GM12878 (cell line): ENCODE results near the gene SYT1. TPM values are rescaled to one million over a fixed set of nuclear protein-coding genes. Genes with fewer than 3 reads are reported as not detected.

Source experiments
- ATAC-seq: fragments of 200-7000 bp; cut with Tn5 transposase; 3 replicates; pipeline ENCODE4 v1.9.1; 2020; ENCODE audit warnings: mild to moderate bottlenecking, moderate library complexity
- BruUV-seq: library from RNA; stranded (reverse); fragments of 400-500 nt; replicated peaks from 2 replicates; lab custom pipeline; 2021; lab: Mats Ljungman, UMichigan
- CTCF ChIA-PET: fragments of 300-600 bp; sonication (Branson Sonifier 250); formaldehyde crosslinking; extraction: SDS; loops from one replicate; lab custom pipeline; 2021; ENCODE audit warnings: inconsistent platforms; lab: Yijun Ruan, JAX
- POLR2A ChIA-PET: fragments of 350-600 bp; formaldehyde crosslinking; extraction: SDS; loops from one replicate; lab custom pipeline; 2021; ENCODE audit warnings: inconsistent platforms; lab: Charles Lee
- RAD21 ChIA-PET: fragments of 300-600 bp; sonication (Branson Sonifier 250); formaldehyde crosslinking; loops from one replicate; lab custom pipeline; 2023; ENCODE audit warnings: antibody characterized with exemption; ENCODE audit not compliant: unreplicated experiment; lab: Charles Lee
- SMC1A ChIA-PET: fragments of 300-600 bp; sonication (Branson Sonifier 250); formaldehyde crosslinking; loops from one replicate; lab custom pipeline; 2023; ENCODE audit not compliant: unreplicated experiment, uncharacterized antibody; lab: Charles Lee
- DNase-seq: peaks from one replicate; pipeline ENCODE4 v3.0.0-alpha.2; 2011; ENCODE audit warnings: low read depth, low spot score
- FAIRE-seq: peaks from 3 replicates; lab custom pipeline; 2011; peaks lifted over from hg19 to GRCh38; lab: Jason Lieb, UNC
- H2AFZ ChIP-seq: 2 replicates; pipeline ENCODE4 v1.6.0; 2011; ENCODE audit warnings: low read depth, low read length, control low read depth; ENCODE audit not compliant: control insufficient read depth
- H3K27ac ChIP-seq: 2 replicates; pipeline ENCODE4 v1.5.1; 2011; ENCODE audit warnings: control low read depth; ENCODE audit not compliant: control insufficient read depth, insufficient read depth
- H3K27me3 ChIP-seq, 2 experiments: replicated peaks in 1 of 2; 2 replicates each; pipeline versions ENCODE4 v1.6.0 to v1.6.1; 2011; ENCODE audit warnings: low read length in 1 of 2; ENCODE audit not compliant: control insufficient read depth in 2 of 2, insufficient read depth in 2 of 2
- H3K36me3 ChIP-seq, 2 experiments: 2 replicates each; pipeline ENCODE4 v1.5.1; 2011; ENCODE audit warnings: low read length in 1 of 2; ENCODE audit not compliant: control insufficient read depth in 2 of 2, insufficient read depth in 2 of 2
- H3K4me1 ChIP-seq: 2 replicates; pipeline ENCODE4 v1.6.1; 2011; ENCODE audit warnings: mild to moderate bottlenecking, low read length, moderate library complexity, mixed read lengths; ENCODE audit not compliant: control insufficient read depth, insufficient read depth
- H3K4me2 ChIP-seq: 2 replicates; pipeline ENCODE4 v1.6.0; 2011; ENCODE audit warnings: control low read depth; ENCODE audit not compliant: control insufficient read depth, insufficient read depth
- H3K4me3 ChIP-seq: fragments of 200-600 bp; sonication (generic); 2 replicates; pipeline ENCODE4 v1.5.1; 2016
- H3K79me2 ChIP-seq: 2 replicates; pipeline ENCODE4 v1.6.0; 2011; ENCODE audit warnings: low read length; ENCODE audit not compliant: control insufficient read depth, insufficient read depth
- H3K9ac ChIP-seq: 2 replicates; pipeline ENCODE4 v1.8.0; 2011; ENCODE audit warnings: low read length, control low read depth, mixed read lengths; ENCODE audit not compliant: control insufficient read depth, insufficient read depth
- H3K9me3 ChIP-seq: replicated peaks from 3 replicates; pipeline ENCODE4 v1.5.1; 2011; ENCODE audit warnings: mild to moderate bottlenecking, low read length; ENCODE audit not compliant: control insufficient read depth, insufficient read depth
- H4K20me1 ChIP-seq: 2 replicates; pipeline ENCODE4 v1.6.0; 2011; ENCODE audit not compliant: control insufficient read depth, insufficient read depth
- ZNF687 ChIP-seq: fragments of 450-650 bp; IDR thresholded peaks from 2 replicates; pipeline ENCODE4 v1.6.1; 2017; ENCODE audit warnings: mild to moderate bottlenecking, moderate library complexity
- WGBS: methylation state at CpG from one replicate; pipeline ENCODE4 v1.1.6; 2016; ENCODE audit warnings: low lambda C conversion rate; ENCODE audit not compliant: insufficient replicate concordance, insufficient coverage; ENCODE audit errors: missing lambda C conversion rate; 5-methylcytosine and 5-hydroxymethylcytosine counted together
- in situ Hi-C: fragments of 300-500 bp; cut with MboI; formaldehyde crosslinking; loops from 9 replicates; pipeline ENCODE4 v1.14.3; 2018; ENCODE audit warnings: mixed read lengths
- intact Hi-C: fragments of 100-400 bp; cut with micrococcal nuclease; formaldehyde crosslinking; loops from one replicate; pipeline ENCODE4 v1.14.2; 2022; ENCODE audit not compliant: unreplicated experiment
- polyA plus RNA-seq, 11 experiments: library from polyadenylated mRNA; depleted of rRNA in 4 of 11; unstranded in 6 of 11; stranded (reverse) in 5 of 11; fragments of >200 nt; fragmentation: Nextera tagmentation in 4 of 11; fragmentation: Illumina TruSeq in 1 of 11; extraction: Ambion mirVana in 4 of 11; extraction: Trizol in 1 of 11; gene quantifications; 1 replicate in 1 of 11; 2 replicates in 10 of 11; pipeline versions ENCODE4 v1.2.1 to v1.2.3, GENCODE V29; 2011 to 2016; ENCODE audit warnings: inconsistent platforms in 2 of 11, missing spikeins in 2 of 11, low read depth in 1 of 11
- total RNA-seq, 4 experiments: library from RNA; depleted of rRNA in 3 of 4; stranded (reverse); fragments of >200 nt in 3 of 4; fragmentation: Illumina TruSeq in 1 of 4; extraction: Trizol in 1 of 4; gene quantifications; 2 replicates each; pipeline versions ENCODE4 v1.2.1 to v1.2.3, GENCODE V29; 2013 to 2021

SYT1 gene
- total and polyA plus RNA-seq, 10 of the 15 experiments (the other 5 are each of a cell fraction or from before 2014, with no cell fraction given), result 0.10 to 0.28 TPM; not detected in 8

GRCh38 chr12:79082595-79082994 lies 218.0 kb downstream of the SYT1 start:
- no peak overlapping the region for H3K4me3 ChIP-seq
- SMC1A ChIA-PET, result interaction anchor here (0.8 to 2.5 kb wide), 7 partner anchors 9 to 75 kb away, joined by 3 to 10 read pairs (median 6); no protein-coding TSS in a partner anchor
- H3K4me2 ChIP-seq, result no peak overlapping the region
- H3K79me2 ChIP-seq, result no peaks in the 10 kb centered on the region
- 50% methylated on average over 1 of the region's 1 CpG for WGBS
- in situ Hi-C loops (no loop called here), intact Hi-C loops (no loop called here)
- FAIRE-seq (no peak), ATAC-seq (no peak), DNase-seq (no peak)
- RAD21 ChIA-PET, result interaction anchor here (1.5 to 1.6 kb wide), 2 partner anchors 14 to 92 kb away, joined by 4 to 8 read pairs; no protein-coding TSS in a partner anchor
- no peaks in the 10 kb centered on the region for H4K20me1 ChIP-seq
- POLR2A ChIA-PET, result interaction anchor here (0.8 to 1.5 kb wide), 3 partner anchors 9 to 61 kb away, joined by 3 to 4 read pairs (median 3); no protein-coding TSS in a partner anchor
- H2AFZ ChIP-seq, result no peak overlapping the region
- no peak overlapping the region for H3K27ac ChIP-seq
- H3K27me3 ChIP-seq, result no peaks in the 10 kb centered on the region
- BruUV-seq, result no TSS peak
- no peaks in the 10 kb centered on the region for H3K9me3 ChIP-seq
- no peaks in the 10 kb centered on the region for H3K4me1 ChIP-seq
- H3K9ac ChIP-seq, result no peak overlapping the region
- H3K36me3 ChIP-seq, result no peaks in the 10 kb centered on the region
- CTCF ChIA-PET, result interaction anchor here (1.2 kb wide), 1 partner anchor 88 kb away, joined by 4 read pairs; no protein-coding TSS in a partner anchor
- no peak for TF ChIP-seq ZNF687
